ENCODE results near the gene ITPA. TPM values are rescaled to one million over a fixed set of nuclear protein-coding genes. Genes with fewer than 3 reads are reported as not detected.

Gene ITPA
- total and polyA plus RNA-seq, 2 of the 13 experiments (the other 11 are each of a cell fraction or from before 2014, with no cell fraction given) = 60.1 to 103 TPM

- TF ChIP-seq ZBTB2 (CRISPR knock-in tag; IDR thresholded peaks at IDR 0.05; ENCODE audit: low read depth) (no peak), CENPX (CRISPR knock-in tag; IDR thresholded peaks at IDR 0.05) (no peak), FOXK2 (IDR thresholded peaks at IDR 0.05) (no peak), ZNF484 (CRISPR knock-in tag; IDR thresholded peaks at IDR 0.05; ENCODE audit: borderline replicate concordance, low read depth) (no peak), FUBP1 (CRISPR knock-in tag; IDR thresholded peaks at IDR 0.05; ENCODE audit: borderline replicate concordance) (peak; percentile 85; the same call in 1 of the 2 replicates), CTCF (CRISPR knock-in tag; IDR thresholded peaks at IDR 0.05) (peak; percentile 79), ZNF33A (CRISPR knock-in tag; IDR thresholded peaks at IDR 0.05; ENCODE audit: borderline replicate concordance) (no peak)
- TF ChIP-seq, protein P1, sequence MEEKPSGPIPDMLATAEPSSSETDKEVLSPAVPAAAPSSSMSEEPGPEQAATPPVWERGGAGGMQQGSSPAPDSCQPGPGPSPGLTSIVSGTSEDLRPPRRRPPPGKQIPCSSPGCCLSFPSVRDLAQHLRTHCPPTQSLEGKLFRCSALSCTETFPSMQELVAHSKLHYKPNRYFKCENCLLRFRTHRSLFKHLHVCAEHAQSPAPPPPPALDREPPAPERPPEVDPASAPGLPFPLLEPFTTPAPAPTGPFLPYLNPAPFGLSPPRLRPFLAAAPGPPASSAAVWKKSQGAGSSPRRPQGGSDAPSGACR (CRISPR knock-in tag; IDR thresholded peaks at IDR 0.05) = peak; percentile 92; the same call in 1 of the 2 replicates
- TF ChIP-seq, protein P2, sequence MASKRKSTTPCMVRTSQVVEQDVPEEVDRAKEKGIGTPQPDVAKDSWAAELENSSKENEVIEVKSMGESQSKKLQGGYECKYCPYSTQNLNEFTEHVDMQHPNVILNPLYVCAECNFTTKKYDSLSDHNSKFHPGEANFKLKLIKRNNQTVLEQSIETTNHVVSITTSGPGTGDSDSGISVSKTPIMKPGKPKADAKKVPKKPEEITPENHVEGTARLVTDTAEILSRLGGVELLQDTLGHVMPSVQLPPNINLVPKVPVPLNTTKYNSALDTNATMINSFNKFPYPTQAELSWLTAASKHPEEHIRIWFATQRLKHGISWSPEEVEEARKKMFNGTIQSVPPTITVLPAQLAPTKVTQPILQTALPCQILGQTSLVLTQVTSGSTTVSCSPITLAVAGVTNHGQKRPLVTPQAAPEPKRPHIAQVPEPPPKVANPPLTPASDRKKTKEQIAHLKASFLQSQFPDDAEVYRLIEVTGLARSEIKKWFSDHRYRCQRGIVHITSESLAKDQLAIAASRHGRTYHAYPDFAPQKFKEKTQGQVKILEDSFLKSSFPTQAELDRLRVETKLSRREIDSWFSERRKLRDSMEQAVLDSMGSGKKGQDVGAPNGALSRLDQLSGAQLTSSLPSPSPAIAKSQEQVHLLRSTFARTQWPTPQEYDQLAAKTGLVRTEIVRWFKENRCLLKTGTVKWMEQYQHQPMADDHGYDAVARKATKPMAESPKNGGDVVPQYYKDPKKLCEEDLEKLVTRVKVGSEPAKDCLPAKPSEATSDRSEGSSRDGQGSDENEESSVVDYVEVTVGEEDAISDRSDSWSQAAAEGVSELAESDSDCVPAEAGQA (IDR thresholded peaks at IDR 0.05; ENCODE audit: low read depth) = peak; percentile 55; the same call in 1 of the 2 replicates
- TF ChIP-seq, protein P2 (CRISPR knock-in tag; IDR thresholded peaks at IDR 0.05; ENCODE audit: borderline replicate concordance) = no peak
Measured at GRCh38 chr20:3168079-3168828, 41.0 kb upstream of the ITPA start (continued).

Data from HepG2 (cell line).